A673 (cell line): ENCODE data around the gene ARPP21. TPM values are rescaled to one million over a fixed set of nuclear protein-coding genes. Genes with fewer than 3 reads are reported as not detected.

ENCODE experiments used
- BruUV-seq: library from RNA; stranded (reverse); fragments of 400-500 nt; replicated peaks from 2 replicates; lab custom pipeline; 2021; lab: Mats Ljungman, UMichigan
- CTCF ChIA-PET: fragments of 300-600 bp; sonication (Branson Sonifier 250); formaldehyde crosslinking; loops from one replicate; lab custom pipeline; 2022; ENCODE audit warnings: antibody characterized with exemption; lab: Charles Lee
- POLR2A ChIA-PET: fragments of 300-600 bp; sonication (Branson Sonifier 250); formaldehyde crosslinking; loops from one replicate; lab custom pipeline; 2022; ENCODE audit warnings: antibody characterized with exemption; ENCODE audit not compliant: low non-redundant PET; lab: Charles Lee
- DNase-seq: peaks from one replicate; pipeline ENCODE4 v3.0.0-alpha.2; 2015; ENCODE audit warnings: low spot score
- H3K27ac ChIP-seq: fragments of 200-600 bp; sonication (generic); 2 replicates; pipeline ENCODE4 v1.5.1; 2016; ENCODE audit warnings: mixed run types, low read depth, mild to moderate bottlenecking, mixed read lengths, antibody characterized with exemption, low read length; ENCODE audit not compliant: poor library complexity, severe bottlenecking
- H3K27me3 ChIP-seq: fragments of 200-600 bp; sonication (generic); replicated peaks from 2 replicates; pipeline ENCODE4 v1.6.1; 2017; ENCODE audit warnings: mixed run types, low read depth, mild to moderate bottlenecking, mixed read lengths, antibody characterized with exemption, low read length; ENCODE audit not compliant: insufficient read depth, poor library complexity
- H3K36me3 ChIP-seq: fragments of 200-600 bp; sonication (generic); 2 replicates; pipeline ENCODE4 v1.6.1; 2016; ENCODE audit warnings: mixed run types, mild to moderate bottlenecking, mixed read lengths, antibody characterized with exemption, low read length; ENCODE audit not compliant: insufficient read depth, poor library complexity, severe bottlenecking
- H3K4me1 ChIP-seq: fragments of 200-600 bp; sonication (generic); 2 replicates; pipeline ENCODE4 v1.6.1; 2017; ENCODE audit warnings: mixed run types, mild to moderate bottlenecking, mixed read lengths, antibody characterized with exemption, low read length; ENCODE audit not compliant: insufficient read depth, poor library complexity, severe bottlenecking
- H3K4me3 ChIP-seq: fragments of 200-600 bp; sonication (generic); 2 replicates; pipeline ENCODE4 v1.5.1; 2016; ENCODE audit warnings: low read depth, mixed run types, mild to moderate bottlenecking, mixed read lengths, low read length; ENCODE audit not compliant: poor library complexity, severe bottlenecking
- H3K9me3 ChIP-seq: fragments of 200-600 bp; sonication (generic); 2 replicates; pipeline ENCODE4 v1.6.1; 2016; ENCODE audit warnings: mixed run types, low read depth, mild to moderate bottlenecking, mixed read lengths, antibody characterized with exemption, low read length; ENCODE audit not compliant: poor library complexity, severe bottlenecking
- EZH2 ChIP-seq: fragments of 200-600 bp; sonication (generic); IDR thresholded peaks from 2 replicates; pipeline ENCODE4 v1.6.1; 2017; ENCODE audit warnings: borderline replicate concordance, low read depth, mild to moderate bottlenecking, mixed read lengths, antibody characterized with exemption, low read length; ENCODE audit not compliant: poor library complexity, severe bottlenecking
- intact Hi-C: fragments of 100-400 bp; cut with micrococcal nuclease; formaldehyde crosslinking; loops from one replicate; pipeline ENCODE4 v1.10.0; 2022; ENCODE audit not compliant: unreplicated experiment
- total RNA-seq: library from RNA; stranded (reverse); gene quantifications from 2 replicates; pipeline ENCODE4 v1.2.3, GENCODE V29; 2021
- TF ChIP-seq, protein P1 (sequence below): fragments of 300-800, 200-600 bp; sonication (generic); conservative IDR thresholded peaks from 2 replicates; pipeline ENCODE4 v1.5.1; 2017; ENCODE audit warnings: low read depth, mild to moderate bottlenecking, antibody characterized with exemption, low read length, moderate library complexity, mixed read lengths

The ARPP21 gene
- total RNA-seq, 1 experiment from 2014 or later: not detected

DNA sequence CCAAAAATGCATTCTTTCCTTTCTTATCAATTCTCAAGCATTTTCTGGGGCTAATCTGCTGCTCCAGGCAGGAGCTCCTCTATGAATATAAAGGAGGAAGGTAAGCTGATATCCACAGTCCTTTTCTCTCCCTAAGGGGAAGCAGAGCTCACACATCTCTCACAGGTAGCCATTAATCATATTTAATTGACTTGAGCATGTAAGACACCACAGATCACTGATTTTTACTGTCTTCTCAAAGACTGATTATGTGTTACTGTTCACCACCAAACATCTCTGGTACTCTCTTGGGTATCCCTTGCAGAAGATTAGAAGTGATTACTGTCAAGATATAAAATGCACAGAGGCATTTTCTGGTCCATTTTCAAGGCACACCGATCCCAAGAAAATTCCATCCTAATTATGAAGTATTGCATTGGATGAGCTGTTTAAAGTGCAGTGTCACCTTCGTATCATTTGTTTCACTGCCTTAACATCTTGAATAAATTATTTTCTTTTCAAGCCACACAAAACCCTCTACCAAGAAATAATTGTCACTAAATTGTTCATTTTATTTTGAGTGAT lies 100.7 kb downstream of the ARPP21 start:
- H3K27me3 ChIP-seq: no peaks in the 10 kb centered on the region
- POLR2A ChIA-PET: no interaction called here
- no TSS peak for BruUV-seq
- intact Hi-C loops: no loop called here
- no peak for TF ChIP-seq EZH2
- TF ChIP-seq, protein P1, sequence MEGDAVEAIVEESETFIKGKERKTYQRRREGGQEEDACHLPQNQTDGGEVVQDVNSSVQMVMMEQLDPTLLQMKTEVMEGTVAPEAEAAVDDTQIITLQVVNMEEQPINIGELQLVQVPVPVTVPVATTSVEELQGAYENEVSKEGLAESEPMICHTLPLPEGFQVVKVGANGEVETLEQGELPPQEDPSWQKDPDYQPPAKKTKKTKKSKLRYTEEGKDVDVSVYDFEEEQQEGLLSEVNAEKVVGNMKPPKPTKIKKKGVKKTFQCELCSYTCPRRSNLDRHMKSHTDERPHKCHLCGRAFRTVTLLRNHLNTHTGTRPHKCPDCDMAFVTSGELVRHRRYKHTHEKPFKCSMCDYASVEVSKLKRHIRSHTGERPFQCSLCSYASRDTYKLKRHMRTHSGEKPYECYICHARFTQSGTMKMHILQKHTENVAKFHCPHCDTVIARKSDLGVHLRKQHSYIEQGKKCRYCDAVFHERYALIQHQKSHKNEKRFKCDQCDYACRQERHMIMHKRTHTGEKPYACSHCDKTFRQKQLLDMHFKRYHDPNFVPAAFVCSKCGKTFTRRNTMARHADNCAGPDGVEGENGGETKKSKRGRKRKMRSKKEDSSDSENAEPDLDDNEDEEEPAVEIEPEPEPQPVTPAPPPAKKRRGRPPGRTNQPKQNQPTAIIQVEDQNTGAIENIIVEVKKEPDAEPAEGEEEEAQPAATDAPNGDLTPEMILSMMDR: no peak
- CTCF ChIA-PET: no interaction called here
- H3K36me3 ChIP-seq: no peaks in the 10 kb centered on the region
- H3K4me3 ChIP-seq: no peak overlapping the region
- no peak for DNase-seq
- H3K27ac ChIP-seq: no peak overlapping the region
- no peaks in the 10 kb centered on the region for H3K9me3 ChIP-seq
- H3K4me1 ChIP-seq: no peaks in the 10 kb centered on the region

DNA sequence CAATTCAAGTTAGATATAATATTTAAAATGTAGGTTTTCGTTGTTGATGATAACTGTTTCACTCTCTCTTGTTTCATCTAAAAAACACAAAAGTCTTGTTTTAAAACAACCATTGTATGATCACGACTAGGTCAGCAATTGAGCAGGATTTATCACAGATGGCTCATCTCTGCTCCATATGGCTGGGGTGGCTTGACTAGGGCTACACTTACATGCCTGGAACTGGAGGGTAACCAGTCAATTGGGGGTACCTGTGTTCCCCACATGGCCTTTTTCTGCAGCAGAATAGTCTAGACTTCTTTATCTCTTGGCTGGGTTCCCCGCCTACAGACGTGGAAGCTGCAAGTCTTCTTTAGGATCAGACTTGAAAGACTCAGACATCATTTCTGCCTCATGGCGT lies 103.9 kb downstream of the ARPP21 start:
- TF ChIP-seq, protein P1: no peak
- no peak for TF ChIP-seq EZH2
- no TSS peak for BruUV-seq
- no peak overlapping the region for H3K27ac ChIP-seq
- intact Hi-C loops: no loop called here
- H3K9me3 ChIP-seq: no peaks in the 10 kb centered on the region
- ChIA-PET CTCF (no interaction called here), POLR2A (no interaction called here)
- H3K4me1 ChIP-seq: no peaks in the 10 kb centered on the region
- no peaks in the 10 kb centered on the region for H3K36me3 ChIP-seq
- H3K4me3 ChIP-seq: no peak overlapping the region
- no peak for DNase-seq
- H3K27me3 ChIP-seq: no peaks in the 10 kb centered on the region

DNA sequence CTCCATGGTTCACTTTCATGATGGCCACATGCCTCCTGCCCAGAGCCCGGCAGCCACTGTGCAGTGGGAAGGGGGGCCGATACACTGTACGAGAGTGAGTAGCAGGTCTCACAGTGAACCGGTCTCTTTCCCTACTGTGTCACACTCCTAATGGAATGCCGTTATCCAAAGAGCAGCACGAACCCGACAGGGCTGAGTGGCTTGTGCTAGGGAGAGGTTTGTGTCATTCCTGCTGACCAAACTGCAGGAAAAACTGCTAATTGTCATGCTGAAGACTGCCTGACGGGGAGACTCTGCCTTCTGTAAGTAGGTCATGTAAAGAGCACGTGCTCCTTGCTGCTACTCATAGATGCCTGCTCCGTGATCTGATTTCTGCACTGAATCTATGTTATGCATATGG lies 105.1 kb downstream of the ARPP21 start:
- H3K9me3 ChIP-seq: no peaks in the 10 kb centered on the region
- H3K27me3 ChIP-seq: no peaks in the 10 kb centered on the region
- intact Hi-C loops: no loop called here
- POLR2A ChIA-PET: no interaction called here
- no peak overlapping the region for H3K27ac ChIP-seq
- no peak for DNase-seq
- H3K4me3 ChIP-seq: no peak overlapping the region
- CTCF ChIA-PET: no interaction called here
- no TSS peak for BruUV-seq
- no peaks in the 10 kb centered on the region for H3K36me3 ChIP-seq
- TF ChIP-seq, protein P1: no peak
- no peaks in the 10 kb centered on the region for H3K4me1 ChIP-seq
